Hematopoietic multipotent progenitor cell treated with erythropoietin and hydrocortisone succinate and interleukin-3 and kit ligand, for 15 days (in vitro differentiated cells): ENCODE data around the gene ANKRD20A1.
"Not testable (repeated sequence)": the region's sequence is repeated elsewhere in the genome, so short reads cannot be mapped to it uniquely, and the experiment has no call there.

Experiments
- DNase-seq: peaks from one replicate; pipeline ENCODE4 v3.0.0-alpha.2; 2015; ENCODE audit warnings: low spot score

ANKRD20A1 gene

GRCh38 chr9:67858871-67859270 lies at the start of gene ANKRD20A1:
ANKRD20A1 (plus strand) TSS chr9:67858931; CDS start chr9:67859427, 496 bp downstream.
- DNase-seq = not testable (repeated sequence)

- DNase-seq = not testable (repeated sequence)
These were observed 26.6 kb upstream of the ANKRD20A1 start for GRCh38 chr9:67832088-67832487.
